GM12878 (cell line): ENCODE results near the gene EPB41L4A. TPM values are rescaled to one million over a fixed set of nuclear protein-coding genes. Genes with fewer than 3 reads are reported as not detected.

Source experiments
- ATAC-seq: fragments of 200-7000 bp; cut with Tn5 transposase; 3 replicates; pipeline ENCODE4 v1.9.1; 2020; ENCODE audit warnings: mild to moderate bottlenecking, moderate library complexity
- BruUV-seq: library from RNA; stranded (reverse); fragments of 400-500 nt; replicated peaks from 2 replicates; lab custom pipeline; 2021; lab: Mats Ljungman, UMichigan
- CTCF ChIA-PET: fragments of 300-600 bp; sonication (Branson Sonifier 250); formaldehyde crosslinking; extraction: SDS; loops from one replicate; lab custom pipeline; 2021; ENCODE audit warnings: inconsistent platforms; lab: Yijun Ruan, JAX
- POLR2A ChIA-PET: fragments of 350-600 bp; formaldehyde crosslinking; extraction: SDS; loops from one replicate; lab custom pipeline; 2021; ENCODE audit warnings: inconsistent platforms; lab: Charles Lee
- RAD21 ChIA-PET: fragments of 300-600 bp; sonication (Branson Sonifier 250); formaldehyde crosslinking; loops from one replicate; lab custom pipeline; 2023; ENCODE audit warnings: antibody characterized with exemption; ENCODE audit not compliant: unreplicated experiment; lab: Charles Lee
- SMC1A ChIA-PET: fragments of 300-600 bp; sonication (Branson Sonifier 250); formaldehyde crosslinking; loops from one replicate; lab custom pipeline; 2023; ENCODE audit not compliant: unreplicated experiment, uncharacterized antibody; lab: Charles Lee
- DNase-seq: peaks from one replicate; pipeline ENCODE4 v3.0.0-alpha.2; 2011; ENCODE audit warnings: low read depth, low spot score
- FAIRE-seq: peaks from 3 replicates; lab custom pipeline; 2011; peaks lifted over from hg19 to GRCh38; lab: Jason Lieb, UNC
- H2AFZ ChIP-seq: 2 replicates; pipeline ENCODE4 v1.6.0; 2011; ENCODE audit warnings: low read depth, low read length, control low read depth; ENCODE audit not compliant: control insufficient read depth
- H3K27ac ChIP-seq: 2 replicates; pipeline ENCODE4 v1.5.1; 2011; ENCODE audit warnings: control low read depth; ENCODE audit not compliant: control insufficient read depth, insufficient read depth
- H3K27me3 ChIP-seq, 2 experiments: replicated peaks in 1 of 2; 2 replicates each; pipeline versions ENCODE4 v1.6.0 to v1.6.1; 2011; ENCODE audit warnings: low read length in 1 of 2; ENCODE audit not compliant: control insufficient read depth in 2 of 2, insufficient read depth in 2 of 2
- H3K36me3 ChIP-seq, 2 experiments: 2 replicates each; pipeline ENCODE4 v1.5.1; 2011; ENCODE audit warnings: low read length in 1 of 2; ENCODE audit not compliant: control insufficient read depth in 2 of 2, insufficient read depth in 2 of 2
- H3K4me1 ChIP-seq: 2 replicates; pipeline ENCODE4 v1.6.1; 2011; ENCODE audit warnings: mild to moderate bottlenecking, low read length, moderate library complexity, mixed read lengths; ENCODE audit not compliant: control insufficient read depth, insufficient read depth
- H3K4me2 ChIP-seq: 2 replicates; pipeline ENCODE4 v1.6.0; 2011; ENCODE audit warnings: control low read depth; ENCODE audit not compliant: control insufficient read depth, insufficient read depth
- H3K4me3 ChIP-seq: fragments of 200-600 bp; sonication (generic); 2 replicates; pipeline ENCODE4 v1.5.1; 2016
- H3K79me2 ChIP-seq: 2 replicates; pipeline ENCODE4 v1.6.0; 2011; ENCODE audit warnings: low read length; ENCODE audit not compliant: control insufficient read depth, insufficient read depth
- H3K9ac ChIP-seq: 2 replicates; pipeline ENCODE4 v1.8.0; 2011; ENCODE audit warnings: low read length, control low read depth, mixed read lengths; ENCODE audit not compliant: control insufficient read depth, insufficient read depth
- H3K9me3 ChIP-seq: replicated peaks from 3 replicates; pipeline ENCODE4 v1.5.1; 2011; ENCODE audit warnings: mild to moderate bottlenecking, low read length; ENCODE audit not compliant: control insufficient read depth, insufficient read depth
- H4K20me1 ChIP-seq: 2 replicates; pipeline ENCODE4 v1.6.0; 2011; ENCODE audit not compliant: control insufficient read depth, insufficient read depth
- BCL3 ChIP-seq: IDR thresholded peaks from 2 replicates; pipeline ENCODE4 v1.6.1; 2011; ENCODE audit warnings: borderline replicate concordance, low read depth, mild to moderate bottlenecking, moderate library complexity, low read length; ENCODE audit not compliant: insufficient read depth, poor library complexity, severe bottlenecking
- EGR1 ChIP-seq, 2 experiments: IDR thresholded peaks; 1 replicate in 1 of 2; 2 replicates in 1 of 2; pipeline ENCODE4 v1.6.1; 2011 to 2012; ENCODE audit warnings: low read depth in 2 of 2, low read length in 2 of 2, borderline replicate concordance in 1 of 2, mild to moderate bottlenecking in 1 of 2, moderate library complexity in 1 of 2
- IKZF1 ChIP-seq: fragments of 450-650 bp; conservative IDR thresholded peaks from 2 replicates; pipeline ENCODE4 v1.6.1; 2017; ENCODE audit warnings: antibody characterized with exemption, mild to moderate bottlenecking
- PBX3 ChIP-seq: IDR thresholded peaks from 2 replicates; pipeline ENCODE4 v1.6.1; 2011; ENCODE audit warnings: mild to moderate bottlenecking, low read depth, low read length, moderate library complexity; ENCODE audit not compliant: insufficient replicate concordance
- POLR2A ChIP-seq: IDR thresholded peaks from 2 replicates; pipeline ENCODE4 v1.6.1; 2011; ENCODE audit warnings: low read depth, mild to moderate bottlenecking, low read length
- POLR2AphosphoS2 ChIP-seq: IDR thresholded peaks from 2 replicates; pipeline ENCODE4 v1.6.1; 2011; ENCODE audit warnings: low read depth, mild to moderate bottlenecking, low read length, improper control_type of control experiment, moderate library complexity
- RUNX3 ChIP-seq: IDR thresholded peaks from 2 replicates; pipeline ENCODE4 v1.6.1; 2012; ENCODE audit warnings: low read length, inconsistent platforms
- SUPT20H ChIP-seq: IDR thresholded peaks from 2 replicates; pipeline ENCODE4 v1.6.1; 2011; ENCODE audit warnings: low read depth, mild to moderate bottlenecking, low read length, moderate library complexity, borderline replicate concordance; ENCODE audit not compliant: control insufficient read depth
- USF1 ChIP-seq: IDR thresholded peaks from 2 replicates; pipeline ENCODE4 v1.6.1; 2011; ENCODE audit warnings: borderline replicate concordance, low read depth, mild to moderate bottlenecking, moderate library complexity, mixed read lengths, low read length; ENCODE audit not compliant: insufficient read depth; ENCODE audit errors: extremely low read length
- ZNF217 ChIP-seq: fragments of 450-650 bp; IDR thresholded peaks from 2 replicates; pipeline ENCODE4 v1.6.1; 2017; ENCODE audit warnings: antibody characterized with exemption, mild to moderate bottlenecking
- WGBS: methylation state at CpG from one replicate; pipeline ENCODE4 v1.1.6; 2016; ENCODE audit warnings: low lambda C conversion rate; ENCODE audit not compliant: insufficient replicate concordance, insufficient coverage; ENCODE audit errors: missing lambda C conversion rate; 5-methylcytosine and 5-hydroxymethylcytosine counted together
- in situ Hi-C: fragments of 300-500 bp; cut with MboI; formaldehyde crosslinking; loops from 9 replicates; pipeline ENCODE4 v1.14.3; 2018; ENCODE audit warnings: mixed read lengths
- intact Hi-C: fragments of 100-400 bp; cut with micrococcal nuclease; formaldehyde crosslinking; loops from one replicate; pipeline ENCODE4 v1.14.2; 2022; ENCODE audit not compliant: unreplicated experiment
- polyA plus RNA-seq, 11 experiments: library from polyadenylated mRNA; depleted of rRNA in 4 of 11; unstranded in 6 of 11; stranded (reverse) in 5 of 11; fragments of >200 nt; fragmentation: Nextera tagmentation in 4 of 11; fragmentation: Illumina TruSeq in 1 of 11; extraction: Ambion mirVana in 4 of 11; extraction: Trizol in 1 of 11; gene quantifications; 1 replicate in 1 of 11; 2 replicates in 10 of 11; pipeline versions ENCODE4 v1.2.1 to v1.2.3, GENCODE V29; 2011 to 2016; ENCODE audit warnings: inconsistent platforms in 2 of 11, missing spikeins in 2 of 11, low read depth in 1 of 11
- total RNA-seq, 4 experiments: library from RNA; depleted of rRNA in 3 of 4; stranded (reverse); fragments of >200 nt in 3 of 4; fragmentation: Illumina TruSeq in 1 of 4; extraction: Trizol in 1 of 4; gene quantifications; 2 replicates each; pipeline versions ENCODE4 v1.2.1 to v1.2.3, GENCODE V29; 2013 to 2021

EPB41L4A gene
- total and polyA plus RNA-seq, 10 of the 15 experiments (the other 5 are each of a cell fraction or from before 2014, with no cell fraction given), result 0.10 to 0.67 (median 0.30) TPM

- H3K4me1 ChIP-seq, result no peaks in the 10 kb centered on the region
- H3K9ac ChIP-seq, result no peak overlapping the region
- H3K4me3 ChIP-seq, result no peak overlapping the region
- no TSS peak for BruUV-seq
- RAD21 ChIA-PET, result interaction anchor here (1.7 kb wide), 1 partner anchor 9 kb away, joined by 4 read pairs; no protein-coding TSS in a partner anchor
- in situ Hi-C loops (loop anchor here (10.0 kb wide), 1 partner anchor 1421 kb away; no protein-coding TSS in a partner anchor), intact Hi-C loops (no loop called here)
- peaks cover 19% of the 10 kb centered on the region for H3K79me2 ChIP-seq
- H3K4me2 ChIP-seq, result no peak overlapping the region
- POLR2A ChIA-PET, result interaction anchor here (0.7 kb wide), 1 partner anchor 1028 kb away, joined by 5 read pairs; no protein-coding TSS in a partner anchor
- peak; percentile 11; the same call in 2 of the 3 replicates for ATAC-seq
- H3K27ac ChIP-seq, result no peak overlapping the region
- SMC1A ChIA-PET, result no interaction called here
- no peaks in the 10 kb centered on the region for H3K9me3 ChIP-seq
- WGBS, result 93% methylated on average over 3 of the region's 3 CpGs
- no peak for FAIRE-seq
- TF ChIP-seq EGR1 (IDR thresholded peaks at IDR 0.05; ENCODE audit: borderline replicate concordance in 1 of 2, low read depth in 2 of 2, low read length in 2 of 2) (no peak), POLR2A (0 out of 2 replicates have a peak, but pooled peaks have one; percentile 19)
- TF ChIP-seq, all 136 proteins: peak for 1
- no peak for DNase-seq
- CTCF ChIA-PET, result interaction anchor here (0.6 to 7.5 kb wide), 2 partner anchors 9 to 29 kb away, joined by 3 to 85 read pairs; no protein-coding TSS in a partner anchor
- Histone ChIP-seq H2AFZ (no peak overlapping the region), H4K20me1 (no peaks in the 10 kb centered on the region; the same call in 1 of the 2 replicates), H3K36me3 (peaks cover 0 to 13% of the 10 kb centered on the region in 2 experiments; a peak in 2 of 4 replicates), H3K27me3 (no peaks in the 10 kb centered on the region)
These were observed 253.0 kb downstream of the EPB41L4A start for GRCh38 chr5:112165897-112166737.

- Histone ChIP-seq H3K27ac (no peak overlapping the region), H3K36me3 (peaks cover 0 to 13% of the 10 kb centered on the region in 2 experiments; a peak in 2 of 4 replicates), H2AFZ (no peak overlapping the region), H3K4me3 (no peak overlapping the region), H3K79me2 (peaks cover 24% of the 10 kb centered on the region), H3K9ac (no peak overlapping the region), H3K4me1 (no peaks in the 10 kb centered on the region), H3K4me2 (no peak overlapping the region), H3K27me3 (no peaks in the 10 kb centered on the region), H3K9me3 (no peaks in the 10 kb centered on the region), H4K20me1 (no peaks in the 10 kb centered on the region; the same call in 1 of the 2 replicates)
- intact Hi-C loops, result no loop called here
- ChIA-PET SMC1A (no interaction called here), RAD21 (interaction anchor here (1.7 kb wide), 1 partner anchor 10 kb away, joined by 4 read pairs; no protein-coding TSS in a partner anchor), POLR2A (interaction anchor here (0.5 kb wide), 1 partner anchor 138 kb away, joined by 5 read pairs; no protein-coding TSS in a partner anchor), CTCF (interaction anchor here (7.5 kb wide), 1 partner anchor 10 kb away, joined by 85 read pairs; no protein-coding TSS in a partner anchor)
- DNase-seq (no peak), FAIRE-seq (no peak), ATAC-seq (no peak)
- no TSS peak for BruUV-seq
- 48% methylated on average over 3 of the region's 3 CpGs for WGBS
- in situ Hi-C loops, result loop anchor here (10.0 kb wide), 1 partner anchor 1421 kb away; no protein-coding TSS in a partner anchor
- TF ChIP-seq RUNX3 (no peak), USF1 (no peak), SUPT20H (no peak), BCL3 (no peak), PBX3 (no peak), ZNF217 (no peak), IKZF1 (no peak), POLR2AphosphoS2 (no peak)
These were observed 253.7 kb downstream of the EPB41L4A start for GRCh38 chr5:112165399-112165798.
